Measurements from ENCODE around the gene C1QTNF8. TPM values are rescaled to one million over a fixed set of nuclear protein-coding genes. Genes with fewer than 3 reads are reported as not detected.

The C1QTNF8 gene
- total RNA-seq, 1 donor from 2014 or later = not detected

GRCh38 chr16:1070864-1071408 lies 25.1 kb downstream of the C1QTNF8 start:
- Mint-ChIP-seq H3K27me3 (peaks cover 23% of the 10 kb centered on the region), H3K27ac (no peak overlapping the region), H3K9me3 (no peaks in the 10 kb centered on the region), H3K4me3 (no peak overlapping the region), H3K36me3 (no peaks in the 10 kb centered on the region), H3K4me1 (ENCODE audit: unreplicated experiment) (no peaks in the 10 kb centered on the region)
- no peak for DNase-seq (ENCODE audit: extremely low spot score, unreplicated experiment)
- TF ChIP-seq CTCF (conservative IDR thresholded peaks at IDR 0.05) = no peak

DNA sequence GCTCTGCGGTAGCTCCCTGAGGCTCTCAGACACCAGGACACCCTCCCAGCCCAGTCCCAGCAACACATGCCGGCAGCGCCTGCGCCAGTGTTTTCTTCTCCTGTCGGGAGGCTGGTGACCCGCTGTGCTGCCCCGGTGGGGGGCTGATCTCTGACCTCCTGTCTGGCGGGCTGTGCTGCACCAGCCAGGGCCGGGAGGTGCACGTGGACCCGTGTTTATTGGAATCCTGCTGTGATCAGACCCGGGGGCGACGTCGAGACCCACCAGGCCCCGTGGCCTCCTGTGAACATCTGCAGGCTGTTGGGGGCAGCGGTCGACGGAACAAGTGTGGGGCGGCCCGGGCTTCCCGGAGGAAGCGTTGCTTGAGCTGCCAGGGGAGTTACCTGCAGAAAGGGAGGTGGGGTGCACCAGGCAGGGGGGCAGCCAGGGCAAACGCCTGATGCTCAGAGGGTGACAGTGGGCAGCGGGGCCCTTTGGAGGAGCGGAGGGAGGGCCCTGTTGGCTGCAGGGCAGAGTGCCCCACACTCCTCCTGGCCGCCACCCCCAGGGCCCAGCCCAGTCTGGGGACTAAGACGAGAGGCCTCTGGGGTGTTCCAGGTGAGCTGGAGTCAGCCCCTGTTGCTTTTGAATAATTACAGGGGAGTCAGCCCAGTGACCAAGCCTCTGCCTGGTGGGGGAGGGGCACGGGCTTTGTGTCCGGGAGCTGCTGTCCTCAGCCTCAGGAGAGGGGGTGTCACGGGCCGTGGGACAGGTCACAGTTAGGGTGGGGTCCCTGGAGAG lies 25.8 kb downstream of the C1QTNF8 start:
- H3K27ac Mint-ChIP-seq = no peak overlapping the region
- no peak for TF ChIP-seq CTCF (conservative IDR thresholded peaks at IDR 0.05)

GRCh38 chr16:1069154-1069553 lies 26.9 kb downstream of the C1QTNF8 start:
- Mint-ChIP-seq H3K27ac (no peak overlapping the region), H3K36me3 (no peaks in the 10 kb centered on the region), H3K4me3 (no peak overlapping the region), H3K27me3 (peaks cover 22% of the 10 kb centered on the region), H3K9me3 (no peaks in the 10 kb centered on the region), H3K4me1 (ENCODE audit: unreplicated experiment) (no peaks in the 10 kb centered on the region)
- no peak for DNase-seq (ENCODE audit: extremely low spot score, unreplicated experiment)
- TF ChIP-seq CTCF (conservative IDR thresholded peaks at IDR 0.05) = no peak

More for the DNA sequence above, 25.8 kb downstream of the C1QTNF8 start:
- Mint-ChIP-seq H3K9me3 (no peaks in the 10 kb centered on the region), H3K36me3 (no peaks in the 10 kb centered on the region), H3K4me1 (ENCODE audit: unreplicated experiment) (no peaks in the 10 kb centered on the region), H3K27me3 (peaks cover 23% of the 10 kb centered on the region), H3K4me3 (no peak overlapping the region)
- no peak for DNase-seq (ENCODE audit: extremely low spot score, unreplicated experiment)

DNA sequence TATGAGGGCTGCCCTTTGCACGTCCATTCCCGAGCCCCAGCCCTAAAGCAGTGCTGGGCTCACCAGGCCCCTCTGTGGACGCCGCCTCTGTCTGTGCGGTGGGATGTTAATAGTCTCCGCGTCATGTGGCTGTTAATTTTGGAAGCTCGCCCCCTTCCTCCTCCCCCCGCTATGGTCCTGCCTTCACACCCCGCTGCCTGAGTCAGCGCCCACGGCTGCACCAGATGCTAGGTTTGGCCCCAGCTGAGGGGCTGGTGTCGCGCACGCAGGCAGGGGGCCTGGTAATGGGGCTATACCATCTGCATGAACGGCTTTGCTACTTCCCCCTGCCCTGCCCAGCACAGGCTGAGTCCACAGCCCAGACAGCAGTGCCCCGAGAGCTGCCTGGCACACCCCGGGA lies 27.6 kb downstream of the C1QTNF8 start:
- Mint-ChIP-seq H3K9me3 (no peaks in the 10 kb centered on the region), H3K4me1 (ENCODE audit: unreplicated experiment) (no peaks in the 10 kb centered on the region), H3K27me3 (peaks cover 25% of the 10 kb centered on the region), H3K27ac (no peak overlapping the region), H3K4me3 (no peak overlapping the region), H3K36me3 (no peaks in the 10 kb centered on the region)
- no peak for DNase-seq (ENCODE audit: extremely low spot score, unreplicated experiment)
- no peak for TF ChIP-seq CTCF (conservative IDR thresholded peaks at IDR 0.05)

- H3K4me3 Mint-ChIP-seq = no peak overlapping the region
- H3K36me3 Mint-ChIP-seq = no peaks in the 10 kb centered on the region
- no peak overlapping the region for H3K27ac Mint-ChIP-seq
- no peak for TF ChIP-seq CTCF (conservative IDR thresholded peaks at IDR 0.05)
- peaks cover 25% of the 10 kb centered on the region for H3K27me3 Mint-ChIP-seq
- H3K4me1 Mint-ChIP-seq (ENCODE audit: unreplicated experiment) = no peaks in the 10 kb centered on the region
- DNase-seq (ENCODE audit: extremely low spot score, unreplicated experiment) = no peak
- H3K9me3 Mint-ChIP-seq = no peaks in the 10 kb centered on the region
Observed at GRCh38 chr16:1067629-1068028, 28.4 kb downstream of the C1QTNF8 start.
